ENCODE data around the gene NCOA3.
"Not testable (repeated sequence)": the region's sequence is repeated elsewhere in the genome, so short reads cannot be mapped to it uniquely, and the experiment has no call there.

NCOA3 gene

GRCh38 chr20:47502271-47503239 is 868 bp downstream of the NCOA3 start:
- peak overlapping the region; percentile 99 for H3K4me3 ChIP-seq (ENCODE audit: low read length)
- TF ChIP-seq ZNF274 (IDR thresholded peaks at IDR 0.05; ENCODE audit: low read depth, low read length), result no peak

GRCh38 chr20:47503685-47504084 is 2.0 kb downstream of the NCOA3 start:
- peak overlapping the region; percentile 99; the same call in 1 of the 2 replicates for H3K4me3 ChIP-seq (ENCODE audit: low read length)
- no peak for TF ChIP-seq ZNF274 (IDR thresholded peaks at IDR 0.05; ENCODE audit: low read depth, low read length)

GRCh38 chr20:47506335-47506734 is 4.6 kb downstream of the NCOA3 start:
- TF ChIP-seq ZNF274 (IDR thresholded peaks at IDR 0.05; ENCODE audit: low read depth, low read length), result no peak

GRCh38 chr20:47506850-47507249 is 5.2 kb downstream of the NCOA3 start:
- no peak for TF ChIP-seq ZNF274 (IDR thresholded peaks at IDR 0.05; ENCODE audit: low read depth, low read length)
- H3K4me3 ChIP-seq (ENCODE audit: low read length), result peak overlapping the region; percentile 48

More at GRCh38 chr20:47506335-47506734, 4.6 kb downstream of the NCOA3 start:
- H3K4me3 ChIP-seq (ENCODE audit: low read length), result no peak overlapping the region; the same call in 1 of the 2 replicates

GRCh38 chr20:47507275-47507981 is 5.7 kb downstream of the NCOA3 start:
- not testable (repeated sequence) for H3K4me3 ChIP-seq (ENCODE audit: low read length)

- no peak overlapping the region; the same call in 1 of the 2 replicates for H3K4me3 ChIP-seq (ENCODE audit: low read length)
- TF ChIP-seq ZNF274 (IDR thresholded peaks at IDR 0.05; ENCODE audit: low read depth, low read length), result no peak
Observed at GRCh38 chr20:47508278-47508677, 6.6 kb downstream of the NCOA3 start.

- no peak for TF ChIP-seq ZNF274 (IDR thresholded peaks at IDR 0.05; ENCODE audit: low read depth, low read length)
- peak overlapping the region; percentile 2; the same call in 1 of the 2 replicates for H3K4me3 ChIP-seq (ENCODE audit: low read length)
Observed at GRCh38 chr20:47509104-47509661, 7.5 kb downstream of the NCOA3 start.

GRCh38 chr20:47509685-47510084 is 8.0 kb downstream of the NCOA3 start:
- no peak overlapping the region for H3K4me3 ChIP-seq (ENCODE audit: low read length)
- TF ChIP-seq ZNF274 (IDR thresholded peaks at IDR 0.05; ENCODE audit: low read depth, low read length), result no peak

GRCh38 chr20:47515843-47516242 is 14.2 kb downstream of the NCOA3 start:
- TF ChIP-seq ZNF274 (IDR thresholded peaks at IDR 0.05; ENCODE audit: low read depth, low read length), result no peak
- H3K4me3 ChIP-seq (ENCODE audit: low read length), result no peak overlapping the region

GRCh38 chr20:47521059-47521808 is 19.5 kb downstream of the NCOA3 start:
- TF ChIP-seq ZNF274 (IDR thresholded peaks at IDR 0.05; ENCODE audit: low read depth, low read length), result no peak
- no peak overlapping the region for H3K4me3 ChIP-seq (ENCODE audit: low read length)

GRCh38 chr20:47524015-47524784 is 22.5 kb downstream of the NCOA3 start:
- no peak overlapping the region for H3K4me3 ChIP-seq (ENCODE audit: low read length)

GRCh38 chr20:47527004-47527800 is 25.5 kb downstream of the NCOA3 start:
- TF ChIP-seq ZNF274 (IDR thresholded peaks at IDR 0.05; ENCODE audit: low read depth, low read length), result no peak
- H3K4me3 ChIP-seq (ENCODE audit: low read length), result no peak overlapping the region

More at GRCh38 chr20:47524015-47524784, 22.5 kb downstream of the NCOA3 start:
- no peak for TF ChIP-seq ZNF274 (IDR thresholded peaks at IDR 0.05; ENCODE audit: low read depth, low read length)

Measured in GM08714 (cell line).